HCEC 1CT (cell line): ENCODE data around the gene AFF1.
"Not testable (repeated sequence)": the region's sequence is repeated elsewhere in the genome, so short reads cannot be mapped to it uniquely, and the experiment has no call there.

Source experiments
- DNase-seq: peaks from one replicate; pipeline ENCODE4 v3.0.0-alpha.2; 2017

Gene AFF1

GRCh38 chr4:87121341-87122065 is 186.7 kb downstream of the AFF1 start:
- no peak for DNase-seq

DNA sequence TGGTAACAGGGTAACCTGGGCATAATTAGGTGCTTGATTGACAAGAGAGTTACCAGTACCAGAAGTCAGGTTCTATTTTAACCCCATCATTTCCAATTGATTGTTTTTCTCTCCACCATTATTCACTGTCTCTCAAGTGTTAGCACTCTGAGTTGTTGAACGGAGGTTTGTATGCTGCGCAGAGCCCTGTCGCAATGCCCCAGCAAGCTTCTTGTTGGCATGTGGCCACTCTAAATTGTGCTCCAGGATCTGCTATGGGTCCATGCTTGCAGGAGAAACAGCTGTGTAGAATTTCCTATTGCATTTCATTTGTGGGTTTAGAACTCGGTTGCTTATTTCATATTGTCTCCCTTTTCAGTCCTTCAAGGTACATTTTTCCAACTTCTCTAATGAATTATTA is 187.4 kb downstream of the AFF1 start:
- no peak for DNase-seq

DNA sequence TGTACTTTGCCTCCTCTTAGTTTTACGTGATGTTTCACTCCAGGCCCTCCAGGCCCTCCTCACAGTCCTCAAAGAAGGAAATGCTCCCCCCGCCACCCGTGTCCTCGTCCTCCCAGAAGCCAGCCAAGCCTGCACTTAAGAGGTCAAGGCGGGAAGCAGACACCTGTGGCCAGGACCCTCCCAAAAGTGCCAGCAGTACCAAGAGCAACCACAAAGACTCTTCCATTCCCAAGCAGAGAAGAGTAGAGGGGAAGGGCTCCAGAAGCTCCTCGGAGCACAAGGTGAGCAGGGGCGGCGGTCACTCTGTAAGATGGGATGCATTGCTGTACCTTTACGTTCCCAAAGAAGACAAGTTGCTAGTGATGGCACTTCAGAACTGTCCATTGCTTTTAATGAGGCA is 191.2 kb downstream of the AFF1 start:
- DNase-seq, result no peak

DNA sequence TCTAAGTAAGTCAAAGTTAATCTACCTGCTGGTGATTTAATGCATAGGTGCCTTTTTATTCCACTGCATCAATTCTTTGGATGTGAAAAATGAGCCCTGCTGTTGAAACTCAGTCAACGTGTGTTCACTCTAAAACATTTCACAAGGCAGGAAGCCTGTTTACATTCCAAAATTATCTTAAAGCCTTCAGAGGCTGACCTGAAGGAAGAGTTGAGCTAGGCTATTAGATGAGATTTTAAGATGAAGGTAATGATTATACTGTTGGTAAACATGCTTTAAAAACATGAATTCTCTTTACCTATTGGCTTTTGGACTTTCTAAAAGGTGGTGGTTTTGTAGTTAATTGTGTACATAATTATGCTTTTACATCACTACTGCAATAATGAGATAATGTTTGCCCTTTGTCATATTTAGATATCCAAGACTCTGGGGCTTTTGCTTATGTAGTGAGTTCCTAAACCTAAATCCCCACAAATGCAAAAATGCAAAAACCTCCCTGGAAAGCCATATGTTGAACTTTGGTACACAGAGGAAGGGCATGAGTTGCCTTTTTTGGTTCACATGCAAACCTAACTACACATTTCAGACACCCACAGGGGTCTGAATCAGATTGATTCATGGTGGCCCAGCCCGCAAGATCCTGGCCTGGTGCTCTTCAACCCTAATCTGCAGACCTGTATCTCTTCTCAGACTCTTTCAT is 193.3 kb downstream of the AFF1 start:
- DNase-seq, result no peak

- DNase-seq, result no peak
These were observed 194.9 kb downstream of the AFF1 start for GRCh38 chr4:87129681-87130080.

- DNase-seq, result no peak
These were observed 196.3 kb downstream of the AFF1 start for GRCh38 chr4:87130985-87131703.

DNA sequence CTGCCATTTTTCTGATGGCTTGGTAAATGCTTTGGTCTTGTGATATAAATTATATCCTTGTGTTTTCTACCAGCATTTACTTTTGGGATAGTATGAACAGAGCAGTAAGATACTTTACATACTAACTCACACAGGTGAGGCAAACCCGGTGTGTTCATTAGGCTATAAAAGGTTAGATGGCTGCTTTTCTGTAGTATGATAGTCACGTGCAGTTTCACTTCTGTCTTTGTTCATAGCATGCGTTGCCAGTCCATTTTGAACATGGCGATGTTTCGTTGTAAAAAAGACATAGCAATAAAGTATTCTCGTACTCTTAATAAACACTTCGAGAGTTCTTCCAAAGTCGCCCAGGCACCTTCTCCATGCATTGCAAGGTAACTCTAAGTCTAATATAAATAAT is 197.2 kb downstream of the AFF1 start:
- DNase-seq, result no peak

DNA sequence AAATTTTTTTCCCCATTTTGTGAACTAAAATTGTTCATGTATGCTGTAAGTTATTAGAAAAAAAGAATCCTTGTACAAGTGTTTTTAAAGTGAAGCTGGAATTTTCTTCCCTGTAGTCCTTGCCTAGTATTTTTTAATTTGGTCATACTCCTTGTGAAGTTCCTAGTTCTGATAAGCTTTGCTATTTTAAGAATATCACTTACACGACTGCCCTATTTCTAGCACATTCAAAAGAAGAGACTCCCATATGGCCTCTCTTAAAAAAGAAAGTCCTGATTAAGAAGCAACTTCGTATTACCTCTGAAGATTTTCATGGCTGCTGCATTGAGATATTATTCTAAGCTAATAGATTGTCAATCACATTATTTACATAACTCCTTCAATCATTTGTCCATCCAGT is 198.4 kb downstream of the AFF1 start:
- DNase-seq, result no peak

GRCh38 chr4:87134122-87134521 is 199.3 kb downstream of the AFF1 start:
- DNase-seq, result no peak

- DNase-seq, result no peak
These were observed 206.6 kb downstream of the AFF1 start for GRCh38 chr4:87141428-87141827.

DNA sequence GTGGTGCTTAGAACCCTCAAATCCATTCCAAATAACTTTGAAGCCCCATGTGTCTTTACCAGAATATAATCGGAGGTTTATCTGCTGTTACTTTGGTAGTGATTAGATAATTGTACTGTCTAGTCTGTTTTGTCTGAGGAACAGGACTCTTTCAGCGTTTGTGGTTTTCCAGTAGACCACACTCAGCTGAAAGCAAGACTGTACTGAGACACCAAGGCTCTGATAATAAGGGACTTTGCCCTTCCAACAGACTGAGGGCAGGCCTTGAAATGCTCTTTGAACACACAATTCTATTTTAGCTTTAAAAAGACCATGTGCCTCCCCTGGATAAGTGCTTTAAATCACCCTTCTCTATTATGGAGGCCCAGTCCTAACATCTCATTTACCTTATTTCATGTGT is 209.5 kb downstream of the AFF1 start:
- no peak for DNase-seq

DNA sequence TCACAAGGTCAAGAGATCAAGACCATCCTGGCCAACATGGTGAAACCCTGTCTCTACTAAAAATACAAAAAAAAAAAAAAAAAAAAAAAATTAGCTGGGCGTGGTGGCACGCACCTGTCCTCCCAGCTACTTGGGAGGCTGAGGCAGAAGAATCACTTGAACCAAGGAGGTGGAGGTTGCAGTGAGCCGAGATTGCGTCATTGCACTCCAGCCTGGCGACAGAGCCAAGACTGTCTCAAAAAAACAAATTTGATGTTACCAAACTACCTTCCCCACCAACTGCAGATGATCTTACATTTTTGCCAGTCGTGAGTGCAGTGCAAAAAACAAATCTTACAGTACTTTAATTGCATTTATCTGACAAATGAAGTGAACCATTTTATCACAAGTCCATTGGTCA is 211.1 kb downstream of the AFF1 start:
- DNase-seq, result not testable (repeated sequence)

GRCh38 chr4:87147116-87147515 is 212.3 kb downstream of the AFF1 start:
- DNase-seq, result no peak

GRCh38 chr4:87150498-87151261 is 215.9 kb downstream of the AFF1 start:
- DNase-seq, result peak; percentile 39

GRCh38 chr4:87151730-87152129 is 216.9 kb downstream of the AFF1 start:
- no peak for DNase-seq

DNA sequence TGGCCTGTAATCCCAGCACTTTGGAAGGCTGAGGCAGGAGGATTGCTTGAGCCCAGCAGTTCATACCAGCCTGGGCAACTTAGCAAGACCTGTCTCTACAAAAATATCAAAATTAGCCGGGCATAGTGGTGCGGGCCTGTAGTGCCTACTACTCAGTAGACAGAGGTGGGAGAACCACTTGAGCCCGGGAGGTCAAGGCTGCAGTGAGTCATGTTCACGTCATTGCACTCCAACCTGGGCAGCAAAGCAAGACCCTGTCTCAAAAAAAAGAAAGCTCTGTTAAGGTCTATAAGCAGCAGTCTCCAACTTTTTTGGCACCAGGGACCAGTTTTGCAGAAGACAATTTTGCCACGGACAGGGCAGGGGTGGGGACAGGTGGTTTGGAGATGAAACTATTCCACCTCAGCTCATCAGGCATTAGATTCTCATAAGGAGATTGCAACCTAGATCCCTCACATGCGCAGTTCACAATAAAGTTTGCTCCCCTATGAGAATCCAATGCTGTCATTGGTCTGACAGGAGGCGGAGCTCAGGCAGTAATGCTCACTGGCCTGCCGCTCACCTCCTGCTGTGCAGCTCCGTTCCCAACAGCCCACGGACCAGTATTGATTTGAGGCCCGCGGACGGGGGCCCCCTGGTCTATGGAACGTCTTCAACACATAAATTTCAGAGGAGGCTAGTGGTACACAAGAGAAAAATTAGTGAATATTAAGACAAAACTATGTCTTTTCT is 217.7 kb downstream of the AFF1 start:
- DNase-seq, result no peak

DNA sequence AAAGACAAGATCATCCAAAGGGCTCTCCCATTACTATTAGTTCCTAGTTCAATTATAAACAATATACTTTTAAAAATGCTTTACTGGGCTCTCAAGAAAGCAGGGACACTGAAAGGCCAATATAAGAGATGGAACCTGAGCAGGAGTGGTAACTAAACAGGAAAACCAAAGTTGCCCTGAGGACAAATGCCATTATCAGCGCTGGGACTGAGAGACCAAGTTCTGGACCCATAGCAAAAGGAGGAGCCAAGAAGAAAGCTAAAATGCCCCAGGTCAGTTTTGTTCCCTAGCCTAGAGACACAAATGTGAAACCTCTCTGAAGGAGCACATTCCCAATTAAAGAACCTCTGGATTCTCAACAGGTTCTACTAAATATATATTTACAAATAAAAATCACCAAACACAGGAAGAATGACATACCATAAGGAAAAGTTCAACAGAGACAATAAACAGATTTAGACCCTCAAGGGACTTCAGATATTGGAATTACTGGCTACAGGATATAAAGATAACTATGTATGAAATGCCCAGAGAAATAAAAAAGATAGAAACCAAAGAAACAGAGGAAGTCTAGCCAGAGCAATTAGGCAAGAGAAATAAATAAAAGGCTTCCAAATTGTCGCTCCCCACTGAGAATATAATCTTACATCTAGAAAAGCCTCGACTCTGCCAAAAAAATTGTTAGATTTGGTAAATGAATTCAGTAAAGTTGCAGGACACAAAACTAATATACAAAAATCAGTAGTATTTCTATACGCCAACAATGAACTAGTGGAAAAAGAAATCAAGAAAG is 218.5 kb downstream of the AFF1 start:
- DNase-seq, result no peak

DNA sequence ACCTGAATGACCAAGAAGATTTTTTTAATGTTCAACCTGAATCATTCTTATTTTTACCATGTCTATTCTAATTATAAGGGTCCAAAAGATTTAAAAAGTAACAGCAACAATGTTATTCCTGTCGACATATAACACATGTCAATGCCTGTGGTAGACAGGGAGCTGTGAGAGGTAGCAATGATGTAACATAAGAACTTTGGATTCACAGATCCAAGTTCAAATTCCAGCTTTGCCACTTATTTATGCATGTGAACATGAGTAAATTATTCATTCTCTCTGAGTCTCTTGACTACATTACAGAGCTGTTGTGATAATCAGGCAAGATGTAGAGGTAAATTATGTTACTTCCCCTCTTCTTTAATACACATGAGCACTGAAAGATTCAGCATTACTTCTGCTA is 231.1 kb downstream of the AFF1 start:
- DNase-seq, result no peak

GRCh38 chr4:87166296-87166854 is 231.6 kb downstream of the AFF1 start:
- no peak for DNase-seq

- no peak for DNase-seq
These were observed 237.1 kb downstream of the AFF1 start for GRCh38 chr4:87171944-87172343.

- no peak for DNase-seq
These were observed 239.9 kb downstream of the AFF1 start for GRCh38 chr4:87174672-87175071.
